Activated CD8-positive, alpha-beta memory T cell treated with anti-CD3 and anti-CD28 coated beads for 1 hour (primary cell): ENCODE results near the gene C16orf92.

ENCODE experiments used
- DNase-seq, 2 donors: peaks; one replicate each; pipeline ENCODE4 v3.0.0-alpha.2; 2020; ENCODE audit warnings: low read depth in 1 of 2; ENCODE audit errors: extremely low read depth in 1 of 2

The C16orf92 gene

DNA sequence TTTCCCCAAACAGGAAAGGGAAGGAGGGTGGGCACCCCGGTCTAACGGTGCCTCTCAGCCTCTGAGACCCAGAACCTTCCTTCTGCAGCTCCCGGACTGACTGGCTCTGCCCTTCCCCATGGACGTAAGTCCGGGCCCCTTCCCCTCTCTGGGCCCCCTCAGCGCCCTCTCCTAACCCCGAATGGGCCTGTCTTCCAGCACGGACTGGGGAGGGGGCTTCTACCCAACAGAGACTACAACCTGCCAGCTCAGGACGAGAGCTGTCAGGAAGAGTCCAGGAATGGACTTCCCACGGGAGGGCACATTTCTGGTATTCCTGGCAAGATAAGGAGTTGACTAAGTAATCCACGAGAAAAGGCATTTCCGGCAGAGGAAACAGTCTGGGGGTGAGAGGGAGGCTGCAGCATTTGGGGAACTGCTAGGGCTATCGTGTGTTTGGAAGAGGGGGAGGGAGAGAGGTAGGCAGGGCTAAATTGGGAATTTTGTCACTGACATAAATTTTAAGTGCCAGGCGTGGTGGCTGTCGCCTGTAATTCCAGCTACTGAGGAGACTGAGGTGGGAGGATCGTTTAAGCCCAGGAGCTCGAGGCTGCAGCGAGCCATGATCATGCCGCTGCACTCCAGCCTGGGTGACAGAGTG, 30.5 kb downstream of the C16orf92 start:
- no peak for DNase-seq

DNA sequence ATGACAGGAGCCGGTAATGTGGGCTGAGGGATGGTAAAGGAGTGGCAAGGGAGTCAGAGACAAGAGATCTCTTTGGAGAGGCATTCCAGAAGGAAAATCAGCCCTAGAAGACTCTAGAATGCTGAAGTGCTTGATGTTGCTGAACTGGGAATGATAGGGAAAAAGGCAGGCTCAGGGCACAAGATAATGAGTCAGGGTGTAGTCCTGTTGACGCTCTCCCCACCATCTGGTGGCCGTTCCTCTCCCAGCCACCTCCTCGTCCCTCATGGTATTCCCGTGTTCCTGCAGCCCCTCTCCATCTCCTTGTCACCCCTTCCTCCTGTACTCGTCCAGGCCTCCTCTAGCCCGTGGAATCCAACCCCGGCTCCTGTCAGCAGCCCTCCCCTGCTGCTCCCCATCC, 31.5 kb downstream of the C16orf92 start:
- no peak for DNase-seq

DNA sequence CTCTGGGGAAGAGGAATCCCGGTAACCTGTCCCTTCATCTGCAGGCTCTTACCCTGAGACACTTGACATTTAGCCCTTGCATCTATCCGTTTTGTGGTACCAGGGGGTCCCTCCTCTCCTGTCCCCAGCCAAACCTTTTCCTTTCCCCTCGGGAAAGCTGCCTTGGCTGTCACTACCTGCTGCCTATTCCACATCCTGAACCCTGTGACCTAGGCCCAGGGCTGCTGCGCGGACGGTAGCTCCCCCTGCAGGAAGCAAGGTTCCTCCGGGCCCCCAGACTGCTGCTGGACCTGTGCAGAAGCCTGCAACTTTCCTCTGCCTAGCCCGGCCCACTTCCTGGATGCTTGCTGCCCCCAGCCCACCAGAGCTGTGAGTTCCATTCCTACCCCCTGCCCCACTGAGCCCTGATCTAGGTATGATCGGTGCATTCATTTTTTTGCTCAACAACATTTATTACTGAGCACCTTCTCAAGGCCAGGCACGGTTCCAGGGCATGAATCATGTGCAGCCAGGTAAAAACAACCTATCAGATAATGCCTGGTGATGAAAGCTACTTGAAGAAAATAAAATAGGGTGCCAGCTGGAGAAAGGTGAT, 32.1 kb downstream of the C16orf92 start:
- no peak for DNase-seq

DNA sequence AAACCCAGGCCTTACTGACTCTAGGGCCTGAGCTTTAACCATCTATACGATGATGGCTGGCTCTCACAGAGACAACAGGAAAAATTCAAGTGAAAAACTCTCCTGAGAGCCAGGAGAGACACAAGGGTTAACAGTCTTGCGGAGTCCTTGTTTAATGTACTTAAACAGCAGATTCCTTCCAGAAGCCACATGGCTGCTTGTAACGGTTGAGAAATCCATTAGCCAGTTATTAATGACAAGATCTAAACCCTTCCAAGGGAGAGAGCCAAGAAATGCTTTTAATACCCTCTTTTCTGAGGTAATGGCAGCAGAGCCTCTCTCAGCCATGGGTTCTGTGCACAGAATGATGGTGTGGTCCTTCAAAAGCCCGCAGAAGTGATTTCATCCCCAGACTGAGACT, 37.3 kb downstream of the C16orf92 start:
- DNase-seq, result no peak

DNA sequence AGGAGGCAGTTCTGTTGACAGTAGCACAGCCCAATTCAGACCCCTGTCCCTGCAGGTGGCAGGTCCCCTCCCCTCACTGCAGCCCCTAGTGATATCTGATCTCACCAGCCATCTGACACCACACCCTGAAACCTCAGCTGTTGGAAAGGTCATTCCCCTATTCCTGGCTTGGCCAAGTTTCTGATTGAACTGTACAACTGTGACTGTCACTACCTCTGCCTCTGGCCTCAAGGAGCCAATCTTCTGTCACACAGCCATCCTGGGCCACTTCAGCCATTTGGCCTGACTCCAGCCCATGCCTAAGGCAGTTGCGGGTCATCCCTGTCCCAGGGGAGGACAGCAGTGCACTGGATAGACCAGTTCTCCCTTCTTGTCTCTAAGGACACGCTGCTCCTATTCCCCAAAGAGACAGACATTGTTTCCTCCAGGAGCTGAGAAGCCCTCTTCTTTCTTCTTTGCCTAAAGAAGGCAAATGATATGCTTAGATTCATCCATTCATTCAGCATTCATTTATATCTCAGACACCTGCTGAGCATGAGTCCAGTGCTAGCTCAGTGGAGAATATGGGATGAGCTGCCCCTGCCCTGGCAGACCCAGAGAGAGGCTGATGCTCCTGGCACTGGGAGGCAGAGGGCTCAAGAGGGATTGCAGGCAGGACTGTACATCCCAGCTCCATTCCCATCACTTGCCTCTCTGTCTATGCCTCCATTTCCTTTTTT, 38.0 kb downstream of the C16orf92 start:
- no peak for DNase-seq

DNA sequence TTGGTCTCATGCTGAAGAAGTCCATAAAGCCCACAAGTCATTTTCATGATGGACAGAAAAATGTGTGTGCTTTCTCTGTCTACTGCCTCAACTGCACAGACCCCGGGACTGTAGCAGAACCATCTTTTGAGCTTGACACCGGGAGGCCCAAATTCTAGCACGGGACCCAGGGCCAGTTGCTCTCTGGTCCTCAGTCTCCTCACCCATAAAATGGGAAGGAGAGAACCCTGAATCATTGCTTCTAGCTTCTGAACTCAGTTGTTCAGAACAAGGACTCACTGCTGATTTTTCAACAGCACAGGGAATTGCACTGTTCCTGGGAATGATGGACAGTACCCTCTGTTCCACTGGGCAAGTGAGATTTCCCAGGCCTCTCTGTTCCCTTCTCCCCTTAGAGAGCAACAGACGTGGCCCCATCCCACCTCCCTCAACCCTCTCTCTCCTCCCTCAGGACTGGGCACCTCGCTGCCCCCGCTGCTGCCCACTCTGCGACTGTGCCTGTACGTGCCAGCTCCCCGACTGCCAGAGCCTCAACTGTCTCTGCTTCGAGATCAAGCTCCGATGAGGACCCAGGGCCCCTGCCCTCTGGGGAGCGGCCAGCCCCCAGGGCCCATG, 40.4 kb downstream of the C16orf92 start:
- no peak for DNase-seq

DNA sequence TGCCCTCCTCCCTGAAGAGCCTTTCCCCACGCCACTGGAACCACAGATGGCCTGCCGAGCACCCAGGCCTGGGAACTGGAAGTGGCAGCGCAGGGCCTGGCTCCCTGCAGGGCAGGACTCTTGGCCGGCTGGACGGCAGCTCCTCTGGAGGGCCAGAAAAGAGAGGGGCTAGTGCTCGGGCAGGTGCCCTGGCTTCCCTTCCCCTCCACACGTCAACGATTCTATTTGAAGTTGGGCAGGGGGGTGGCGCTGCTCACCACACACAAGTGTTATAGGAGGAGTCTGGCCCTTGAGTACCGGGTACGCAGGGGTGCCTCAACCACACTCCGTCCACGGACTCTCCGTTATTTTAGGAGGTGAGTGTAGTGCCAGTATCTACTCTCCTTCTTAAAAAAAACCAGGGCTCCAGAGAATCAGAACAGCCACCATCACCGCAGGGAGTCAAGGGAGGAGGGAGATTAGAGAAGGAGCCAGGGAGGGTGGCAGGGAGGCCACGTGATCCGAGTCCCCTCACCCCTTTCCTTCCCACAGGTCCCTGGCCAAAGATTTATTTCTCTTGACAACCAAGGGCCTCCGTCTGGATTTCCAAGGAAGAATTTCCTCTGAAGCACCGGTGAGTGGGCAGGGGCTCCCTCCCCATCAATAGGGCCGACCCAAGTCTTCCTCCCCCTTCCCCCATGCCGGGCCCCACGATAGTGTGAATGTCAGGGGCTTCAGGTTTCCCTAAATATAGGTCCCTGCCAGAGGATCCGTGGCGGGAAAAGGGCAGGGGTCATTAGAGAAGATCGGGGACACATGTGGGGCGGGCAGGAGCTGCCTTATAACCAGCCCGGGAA, 41.1 kb downstream of the C16orf92 start:
- peak in 1 of 2 donors; percentile 48 for DNase-seq

DNA sequence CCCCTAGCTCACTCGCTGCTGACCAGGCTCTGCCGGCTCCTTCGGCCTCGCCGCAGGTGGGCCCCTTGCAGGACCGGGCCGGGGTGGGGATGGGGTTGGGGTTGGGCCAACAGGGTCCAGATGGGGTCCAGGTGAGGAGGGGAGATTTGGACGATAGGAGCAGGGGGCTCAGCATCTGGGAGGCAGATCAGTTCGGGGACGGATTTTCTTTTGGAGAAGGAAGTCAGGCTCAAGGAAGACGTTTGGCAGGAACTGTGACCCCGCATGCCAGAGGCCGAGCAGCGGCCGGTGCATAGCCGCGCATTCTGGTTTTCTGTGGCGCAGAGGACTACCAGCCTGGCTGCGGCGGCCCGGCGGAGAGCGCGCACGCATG, 41.7 kb downstream of the C16orf92 start:
- no peak for DNase-seq

DNA sequence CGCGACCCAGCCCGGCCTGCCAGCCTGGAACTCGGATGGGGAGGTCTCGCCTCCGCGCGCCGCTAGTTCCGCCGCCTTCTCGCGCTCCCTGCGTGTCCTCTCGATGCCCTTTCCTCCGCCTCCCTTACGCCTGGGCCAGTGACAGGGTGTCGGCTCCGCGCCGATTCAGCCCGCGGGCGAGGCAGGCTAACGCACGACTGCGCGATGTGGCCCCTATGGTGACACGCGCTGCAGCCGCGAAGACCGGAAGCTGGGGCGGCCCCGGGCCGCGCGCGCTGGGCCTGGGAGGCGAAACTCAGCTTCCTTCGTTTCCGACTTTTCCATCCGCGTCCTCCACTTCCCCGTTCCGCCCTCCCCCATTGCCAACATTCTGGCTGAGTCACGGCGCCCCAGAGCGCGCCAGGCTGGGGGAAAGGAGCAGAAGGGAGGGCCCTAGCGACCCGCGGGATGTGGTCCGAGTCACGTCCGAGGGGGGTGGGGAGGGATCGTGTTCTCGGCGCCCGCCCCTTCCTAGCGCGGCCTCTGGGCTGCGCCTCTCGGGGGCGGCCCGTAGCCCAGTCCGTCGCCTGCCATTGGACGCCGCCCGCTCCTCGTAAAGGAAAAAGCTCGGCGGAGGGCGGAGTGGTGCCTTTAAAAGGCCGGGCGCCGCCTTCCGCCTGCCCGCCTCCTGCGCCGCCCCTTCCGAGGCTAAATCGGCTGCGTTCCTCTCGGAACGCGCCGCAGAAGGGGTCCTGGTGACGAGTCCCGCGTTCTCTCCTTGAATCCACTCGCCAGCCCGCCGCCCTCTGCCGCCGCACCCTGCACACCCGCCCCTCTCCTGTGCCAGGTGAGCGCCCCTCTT, 42.3 kb downstream of the C16orf92 start, which contains the start of gene ALDOA:
Gene ALDOA, plus strand, starts transcription at position 659 of the 841 bp plus-strand sequence. CDS start 1,138 bp downstream, outside the sequence.
- peak; percentile 84 to 90 for DNase-seq

DNA sequence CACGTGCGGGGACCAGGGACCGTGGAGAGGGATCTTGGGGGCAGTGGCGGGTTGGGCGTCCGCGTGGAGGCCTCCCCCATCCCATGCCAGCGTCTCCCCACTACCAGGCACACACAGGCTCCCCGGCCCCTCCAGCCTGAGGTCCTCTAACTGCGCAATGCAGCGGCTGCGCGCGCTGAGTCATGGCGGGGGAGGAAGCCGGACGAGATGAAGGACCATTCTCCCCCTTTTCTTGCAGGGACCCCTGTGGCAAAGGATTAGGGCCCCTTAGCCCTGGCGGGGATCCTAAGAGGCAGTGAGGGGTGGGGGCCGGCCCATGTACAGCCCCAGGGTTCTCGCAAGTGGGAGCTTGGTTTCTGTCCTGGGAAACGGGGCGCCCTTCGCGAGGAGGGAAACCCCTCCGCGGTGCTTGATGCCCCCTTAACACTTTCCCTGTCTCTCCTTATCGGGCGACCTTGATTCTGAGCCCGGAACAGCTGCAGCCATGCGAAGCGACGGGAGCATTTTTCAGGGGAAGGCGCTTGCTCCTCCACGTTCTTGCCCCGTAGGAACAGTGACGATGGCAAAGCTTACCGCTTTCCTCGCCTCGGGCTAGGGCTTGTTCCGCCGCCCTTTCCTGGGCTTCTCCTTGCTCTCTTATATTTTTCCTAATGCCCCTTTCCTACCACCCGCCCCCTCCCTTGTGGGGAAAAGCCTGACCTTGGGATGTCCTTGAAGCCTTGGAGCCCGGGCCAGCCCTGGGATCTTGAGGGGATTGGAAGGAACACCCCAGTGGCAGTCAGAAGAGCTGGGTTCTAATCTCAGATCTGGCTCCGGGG, 43.2 kb downstream of the C16orf92 start:
- DNase-seq, result no peak

DNA sequence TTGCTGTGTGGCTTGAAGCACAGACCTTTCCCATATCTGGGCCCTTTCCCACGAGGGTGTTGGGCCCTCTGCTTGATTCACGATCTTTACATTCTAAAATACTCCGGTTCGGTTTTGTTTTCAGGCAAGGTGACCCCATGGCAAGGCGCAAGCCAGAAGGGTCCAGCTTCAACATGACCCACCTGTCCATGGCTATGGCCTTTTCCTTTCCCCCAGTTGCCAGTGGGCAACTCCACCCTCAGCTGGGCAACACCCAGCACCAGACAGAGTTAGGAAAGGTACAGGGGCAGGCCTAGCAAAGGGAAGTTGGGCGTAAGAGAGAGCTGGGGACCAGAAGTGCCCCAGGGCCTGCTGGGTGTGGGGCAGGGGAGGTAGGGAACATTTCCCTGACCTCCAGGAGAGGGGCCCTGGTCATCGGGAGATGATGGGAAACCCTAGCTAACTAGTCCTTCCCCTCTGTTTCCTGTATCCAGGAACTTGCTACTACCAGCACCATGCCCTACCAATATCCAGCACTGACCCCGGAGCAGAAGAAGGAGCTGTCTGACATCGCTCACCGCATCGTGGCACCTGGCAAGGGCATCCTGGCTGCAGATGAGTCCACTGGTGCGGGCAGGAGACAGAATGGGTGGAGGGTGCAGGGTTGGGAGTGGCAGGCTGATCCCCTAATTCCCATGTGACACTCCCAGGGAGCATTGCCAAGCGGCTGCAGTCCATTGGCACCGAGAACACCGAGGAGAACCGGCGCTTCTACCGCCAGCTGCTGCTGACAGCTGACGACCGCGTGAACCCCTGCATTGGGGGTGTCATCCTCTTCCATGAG, 44.0 kb downstream of the C16orf92 start:
- DNase-seq, result no peak

DNA sequence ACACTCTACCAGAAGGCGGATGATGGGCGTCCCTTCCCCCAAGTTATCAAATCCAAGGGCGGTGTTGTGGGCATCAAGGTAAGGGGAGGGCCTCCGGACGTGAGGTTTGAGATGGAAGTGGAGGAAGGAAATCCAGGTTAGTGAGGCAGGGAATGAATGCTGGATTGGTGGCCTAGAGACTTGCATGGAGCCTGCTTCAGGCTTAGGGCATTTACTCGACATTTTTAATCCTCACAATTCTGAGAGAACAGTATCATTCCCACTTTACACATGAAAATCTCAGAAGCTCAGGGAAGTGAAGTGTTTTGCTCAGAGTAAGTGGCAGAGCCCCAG, 44.6 kb downstream of the C16orf92 start:
- no peak for DNase-seq

DNA sequence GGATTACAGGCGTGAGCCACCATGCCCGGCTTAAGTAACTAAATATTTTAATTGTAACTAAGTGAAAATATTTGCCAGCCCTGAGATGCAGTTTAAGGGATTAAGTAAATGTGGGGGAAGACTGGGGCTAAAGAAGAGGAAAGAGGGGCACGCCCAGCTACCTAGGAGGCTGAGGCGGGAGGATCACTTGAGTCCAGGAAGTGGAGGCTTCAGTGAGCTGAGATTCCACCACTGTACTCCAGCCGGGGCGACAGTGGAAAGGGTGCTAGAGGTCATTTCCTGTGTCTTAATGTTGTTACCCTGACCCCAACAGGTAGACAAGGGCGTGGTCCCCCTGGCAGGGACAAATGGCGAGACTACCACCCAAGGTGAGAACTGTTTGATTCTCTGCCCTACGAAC, 45.3 kb downstream of the C16orf92 start:
- DNase-seq, result no peak

DNA sequence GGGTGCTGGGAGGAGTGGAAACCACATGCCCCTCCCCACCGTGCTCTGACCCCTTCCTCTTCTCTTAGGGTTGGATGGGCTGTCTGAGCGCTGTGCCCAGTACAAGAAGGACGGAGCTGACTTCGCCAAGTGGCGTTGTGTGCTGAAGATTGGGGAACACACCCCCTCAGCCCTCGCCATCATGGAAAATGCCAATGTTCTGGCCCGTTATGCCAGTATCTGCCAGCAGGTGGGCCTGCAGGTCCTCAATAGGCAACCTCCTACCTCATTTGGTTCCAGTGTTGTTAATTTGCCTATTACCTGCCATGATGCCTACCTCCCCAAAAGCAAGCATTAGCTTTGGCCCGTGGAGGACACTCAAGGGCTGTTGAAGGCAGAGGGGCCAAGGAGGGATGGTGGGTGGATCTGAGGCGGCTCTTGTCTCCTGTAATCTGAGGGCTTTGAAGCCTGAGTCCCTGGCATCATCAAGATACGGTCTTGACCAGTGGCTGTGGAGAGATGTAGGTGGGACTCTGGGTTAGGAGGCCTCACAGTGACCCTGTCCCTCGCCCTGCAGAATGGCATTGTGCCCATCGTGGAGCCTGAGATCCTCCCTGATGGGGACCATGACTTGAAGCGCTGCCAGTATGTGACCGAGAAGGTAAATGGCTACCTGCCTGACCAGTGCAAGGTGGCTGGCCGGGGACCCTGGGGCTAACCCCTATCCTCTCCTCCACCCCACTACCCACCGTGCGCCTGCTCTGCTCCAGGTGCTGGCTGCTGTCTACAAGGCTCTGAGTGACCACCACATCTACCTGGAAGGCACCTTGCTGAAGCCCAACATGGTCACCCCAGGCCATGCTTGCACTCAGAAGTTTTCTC, 46.0 kb downstream of the C16orf92 start:
- DNase-seq, result no peak

DNA sequence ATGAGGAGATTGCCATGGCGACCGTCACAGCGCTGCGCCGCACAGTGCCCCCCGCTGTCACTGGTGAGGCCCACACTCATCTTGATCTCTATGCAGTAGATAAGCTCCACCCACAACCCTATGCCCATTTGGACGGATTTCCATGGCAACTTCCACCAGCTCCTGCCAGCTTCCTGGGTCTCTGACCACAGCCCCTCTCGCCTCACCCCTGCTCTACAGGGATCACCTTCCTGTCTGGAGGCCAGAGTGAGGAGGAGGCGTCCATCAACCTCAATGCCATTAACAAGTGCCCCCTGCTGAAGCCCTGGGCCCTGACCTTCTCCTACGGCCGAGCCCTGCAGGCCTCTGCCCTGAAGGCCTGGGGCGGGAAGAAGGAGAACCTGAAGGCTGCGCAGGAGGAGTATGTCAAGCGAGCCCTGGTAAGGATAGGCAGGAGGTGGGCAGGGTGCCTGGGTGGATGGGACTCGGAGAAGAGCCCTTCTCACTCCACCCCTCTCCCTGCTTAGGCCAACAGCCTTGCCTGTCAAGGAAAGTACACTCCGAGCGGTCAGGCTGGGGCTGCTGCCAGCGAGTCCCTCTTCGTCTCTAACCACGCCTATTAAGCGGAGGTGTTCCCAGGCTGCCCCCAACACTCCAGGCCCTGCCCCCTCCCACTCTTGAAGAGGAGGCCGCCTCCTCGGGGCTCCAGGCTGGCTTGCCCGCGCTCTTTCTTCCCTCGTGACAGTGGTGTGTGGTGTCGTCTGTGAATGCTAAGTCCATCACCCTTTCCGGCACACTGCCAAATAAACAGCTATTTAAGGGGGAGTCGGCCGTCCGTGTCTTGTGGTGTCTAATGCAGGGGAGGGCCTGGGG, 46.8 kb downstream of the C16orf92 start:
- DNase-seq, result no peak

DNA sequence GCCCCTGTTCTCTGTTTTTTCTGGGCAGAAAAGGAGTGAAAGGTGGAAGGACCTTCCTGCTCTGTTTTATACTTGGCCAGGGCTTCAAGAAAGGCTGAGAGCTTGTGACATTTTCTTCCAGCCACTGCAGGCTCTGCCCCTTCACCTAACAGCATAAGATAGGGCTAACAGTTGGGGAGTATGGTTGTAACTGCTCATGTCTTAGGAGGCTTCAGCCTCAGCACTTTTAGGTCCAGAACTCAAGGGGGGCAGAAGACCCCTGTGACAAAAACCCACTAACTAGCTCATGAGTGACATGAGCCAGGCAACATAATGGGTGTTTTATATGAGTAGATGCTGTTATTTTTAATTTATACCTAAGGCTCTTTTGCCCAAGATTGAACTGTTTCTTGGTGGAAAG, 47.5 kb downstream of the C16orf92 start:
- DNase-seq, result no peak
